Endothelial cell of umbilical vein (primary cell): ENCODE results near the gene CLN3.

Experiments used
- MYC ChIP-seq: IDR thresholded peaks from one replicate; pipeline ENCODE4 v1.6.1; 2011; ENCODE audit warnings: mild to moderate bottlenecking, low read depth, low read length
- POLR2A ChIP-seq: IDR thresholded peaks from 2 replicates; pipeline ENCODE4 v1.6.1; 2012; ENCODE audit warnings: low read depth, mild to moderate bottlenecking, control low read depth, low read length

GRCh38 chr16:28491970-28492474 is at the start of gene CLN3:
- TF ChIP-seq MYC = peak; percentile 50
- no peak for TF ChIP-seq POLR2A
